HG02759 (cell line): Measurements from ENCODE around the gene TNNI2.

Experiments
- ATAC-seq: cut with Tn5 transposase; IDR thresholded peaks from one replicate; pipeline ENCODE4 v1.9.1; 2021; ENCODE audit warnings: mild to moderate bottlenecking, moderate library complexity; ENCODE audit not compliant: unreplicated experiment

TNNI2 gene

DNA sequence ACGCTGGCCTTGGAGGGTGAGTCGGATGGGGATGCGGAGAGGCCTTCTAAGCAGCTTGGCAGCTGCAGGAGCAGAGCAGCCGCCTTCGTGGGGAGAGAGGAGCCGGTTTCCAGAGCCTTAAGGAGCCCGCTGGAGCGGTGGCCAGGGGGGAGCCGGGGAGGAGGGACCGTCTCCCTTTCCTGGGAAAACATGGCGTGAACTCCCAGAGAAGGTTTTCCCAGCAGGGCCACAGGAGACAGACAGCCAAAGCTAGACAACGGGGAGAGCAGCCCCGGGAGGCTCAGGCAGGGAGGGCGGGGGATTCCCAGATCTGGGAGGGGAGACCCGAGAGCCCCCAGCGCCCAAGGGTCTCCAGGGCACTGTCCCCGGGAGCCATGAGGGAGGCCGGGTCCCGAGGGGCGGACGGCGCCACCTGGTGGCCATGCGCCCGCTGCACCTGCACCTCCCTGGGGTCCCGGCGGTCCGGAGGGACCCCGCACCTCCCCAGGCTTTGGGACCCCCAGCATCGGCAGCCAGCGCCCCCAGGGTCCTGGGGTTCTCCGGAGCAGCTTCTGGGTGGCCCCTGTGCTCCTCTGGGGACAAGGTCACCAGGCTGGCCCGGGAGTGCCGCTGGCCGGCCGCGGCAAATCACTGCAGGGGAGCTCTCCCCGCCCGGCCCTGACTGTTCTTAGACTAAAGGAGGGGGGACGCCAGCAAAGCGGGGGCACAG lies 6.4 kb upstream of the TNNI2 start:
- ATAC-seq: no peak

DNA sequence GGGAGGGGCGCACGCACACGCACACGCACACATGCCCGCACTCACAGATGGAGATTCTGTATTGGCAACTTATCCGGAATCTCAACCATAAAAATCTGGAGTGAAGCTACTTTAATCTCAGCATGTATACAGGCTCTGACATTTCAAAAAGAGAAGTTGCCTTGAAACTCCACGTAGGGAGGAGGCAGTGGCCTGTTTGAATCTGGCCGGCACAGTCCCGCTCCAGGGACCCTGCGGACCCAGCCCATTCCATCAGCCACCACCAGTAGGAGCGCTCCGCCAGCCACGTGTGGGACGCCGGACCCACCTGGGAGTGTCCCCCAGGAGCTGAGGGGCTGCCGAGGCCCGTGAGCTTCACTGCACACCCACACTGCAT lies 5.9 kb upstream of the TNNI2 start:
- ATAC-seq: no peak

DNA sequence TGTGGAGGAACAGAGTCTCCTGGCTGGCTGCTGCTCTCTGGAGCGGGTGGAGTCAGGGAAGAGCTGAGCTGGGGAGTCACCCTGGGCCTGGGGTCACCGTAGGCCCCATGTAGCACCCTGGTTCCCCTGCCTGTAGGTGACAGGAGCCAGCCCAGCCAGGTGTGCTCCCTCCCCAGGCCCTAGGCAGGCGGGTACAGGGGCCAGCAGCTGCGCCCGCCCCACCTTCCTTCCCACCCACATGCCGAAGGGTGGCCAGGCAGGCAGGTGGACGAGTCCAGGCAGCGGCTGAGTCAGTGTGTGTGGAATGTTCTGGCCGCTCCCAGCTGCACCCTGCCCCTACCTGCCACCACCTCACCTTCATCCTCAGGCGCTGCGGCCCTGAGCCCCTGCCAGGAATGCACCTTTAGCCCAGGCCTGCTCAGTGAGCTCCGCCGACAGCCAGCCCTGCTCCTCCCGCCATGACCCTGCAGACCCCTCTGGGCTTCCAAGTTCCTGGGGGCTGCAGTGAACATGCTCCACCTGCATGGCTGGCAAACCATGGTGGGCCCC lies 4.6 kb upstream of the TNNI2 start:
- ATAC-seq: no peak

DNA sequence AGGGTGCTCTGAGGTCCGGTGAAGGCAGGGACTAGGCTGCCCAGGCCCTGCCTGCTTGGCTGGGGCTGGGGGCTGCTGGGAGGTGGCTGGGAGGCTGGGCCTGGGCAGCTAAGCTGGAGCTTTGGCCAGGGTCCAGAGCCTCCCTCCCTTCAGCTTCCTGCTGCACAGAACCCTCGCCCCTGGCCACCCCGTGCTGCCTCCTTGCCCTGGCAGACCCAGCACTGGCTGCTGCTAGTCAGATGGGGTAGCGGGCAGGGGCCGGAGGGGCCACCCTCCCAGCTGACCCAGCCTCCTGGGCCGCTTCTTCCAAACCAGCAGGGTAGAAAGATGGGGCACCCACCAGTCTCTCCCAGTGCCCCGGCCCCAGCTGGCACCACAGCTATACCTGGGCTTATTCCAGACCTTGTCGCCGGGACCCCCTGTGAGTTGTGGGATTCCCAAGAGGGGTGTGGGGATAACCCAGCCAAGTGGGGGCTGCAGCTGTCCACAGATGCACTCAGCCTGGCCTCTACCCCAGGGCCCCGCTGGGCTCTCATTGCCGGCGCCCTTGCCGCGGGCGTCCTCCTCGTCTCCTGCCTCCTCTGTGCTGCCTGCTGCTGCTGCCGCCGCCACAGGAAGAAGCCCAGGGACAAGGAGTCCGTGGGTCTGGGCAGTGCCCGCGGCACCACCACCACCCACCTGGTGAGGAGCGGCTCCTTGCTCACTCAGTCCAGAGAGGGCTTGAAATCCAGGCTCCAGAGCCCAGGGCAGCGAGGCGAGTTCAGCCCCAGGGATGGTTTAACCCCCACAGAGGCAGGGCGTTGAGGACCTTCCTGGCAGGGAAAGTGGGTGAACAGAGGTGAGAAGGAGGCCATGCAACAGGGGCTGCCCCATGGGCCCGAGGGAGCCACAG lies 3.8 kb upstream of the TNNI2 start, which contains the start of gene SYT8:
SYT8 (plus strand) TSS at position 212 of the 892 bp plus-strand sequence; CDS start at position 328, 116 bp downstream.
- ATAC-seq: no peak

DNA sequence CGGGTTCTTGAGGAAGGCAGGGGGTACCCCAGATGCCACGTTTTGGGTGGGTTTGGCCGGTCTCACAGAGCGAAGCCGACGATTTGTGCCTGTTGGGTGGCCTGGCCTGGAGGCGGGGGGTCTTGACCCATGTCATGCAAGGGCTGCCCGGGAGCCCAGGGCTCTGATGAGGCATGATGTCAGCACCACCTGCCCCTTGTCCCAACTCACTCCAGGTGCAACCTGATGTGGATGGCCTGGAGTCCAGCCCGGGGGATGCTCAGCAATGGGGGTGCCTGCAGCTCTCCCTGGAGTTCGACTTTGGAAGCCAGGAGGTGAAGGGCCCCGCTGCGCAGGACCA lies 3.1 kb upstream of the TNNI2 start:
- ATAC-seq: no peak

DNA sequence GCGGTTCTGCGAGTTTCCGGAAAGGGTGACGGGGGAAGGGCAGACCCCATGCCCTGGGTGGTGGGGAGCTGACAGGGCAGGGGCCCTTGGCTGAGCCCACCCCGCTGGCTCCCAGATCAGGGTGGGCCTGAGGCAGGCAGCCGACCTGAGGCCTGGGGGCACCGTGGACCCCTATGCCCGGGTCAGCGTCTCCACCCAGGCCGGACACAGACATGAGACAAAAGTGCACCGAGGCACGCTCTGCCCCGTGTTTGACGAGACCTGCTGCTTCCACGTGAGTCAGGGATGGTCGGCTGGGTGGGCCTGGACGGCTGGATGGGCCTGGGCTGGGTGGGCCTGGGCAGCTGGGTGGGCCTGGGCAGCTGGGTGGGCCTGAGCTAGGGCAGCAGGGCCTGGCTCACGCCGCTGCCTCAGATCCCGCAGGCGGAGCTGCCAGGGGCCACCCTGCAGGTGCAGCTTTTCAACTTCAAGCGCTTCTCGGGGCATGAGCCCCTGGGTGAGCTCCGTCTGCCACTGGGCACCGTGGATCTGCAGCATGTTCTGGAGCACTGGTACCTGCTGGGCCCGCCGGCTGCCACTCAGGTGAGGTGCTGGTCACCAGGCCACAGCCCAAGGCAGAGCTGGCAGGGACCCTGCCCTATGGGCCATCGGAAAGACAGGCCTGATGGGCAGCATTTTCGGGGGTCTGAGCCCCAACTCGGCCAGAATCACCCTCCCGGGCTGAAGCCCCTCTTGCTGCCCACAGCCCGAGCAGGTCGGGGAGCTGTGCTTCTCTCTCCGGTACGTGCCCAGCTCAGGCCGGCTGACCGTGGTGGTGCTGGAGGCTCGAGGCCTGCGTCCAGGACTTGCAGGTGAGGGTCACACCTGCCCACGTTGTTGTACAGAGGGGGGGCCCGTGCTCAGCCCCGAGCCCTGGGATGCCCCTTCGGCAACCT lies 2.5 kb upstream of the TNNI2 start:
- ATAC-seq: no peak

DNA sequence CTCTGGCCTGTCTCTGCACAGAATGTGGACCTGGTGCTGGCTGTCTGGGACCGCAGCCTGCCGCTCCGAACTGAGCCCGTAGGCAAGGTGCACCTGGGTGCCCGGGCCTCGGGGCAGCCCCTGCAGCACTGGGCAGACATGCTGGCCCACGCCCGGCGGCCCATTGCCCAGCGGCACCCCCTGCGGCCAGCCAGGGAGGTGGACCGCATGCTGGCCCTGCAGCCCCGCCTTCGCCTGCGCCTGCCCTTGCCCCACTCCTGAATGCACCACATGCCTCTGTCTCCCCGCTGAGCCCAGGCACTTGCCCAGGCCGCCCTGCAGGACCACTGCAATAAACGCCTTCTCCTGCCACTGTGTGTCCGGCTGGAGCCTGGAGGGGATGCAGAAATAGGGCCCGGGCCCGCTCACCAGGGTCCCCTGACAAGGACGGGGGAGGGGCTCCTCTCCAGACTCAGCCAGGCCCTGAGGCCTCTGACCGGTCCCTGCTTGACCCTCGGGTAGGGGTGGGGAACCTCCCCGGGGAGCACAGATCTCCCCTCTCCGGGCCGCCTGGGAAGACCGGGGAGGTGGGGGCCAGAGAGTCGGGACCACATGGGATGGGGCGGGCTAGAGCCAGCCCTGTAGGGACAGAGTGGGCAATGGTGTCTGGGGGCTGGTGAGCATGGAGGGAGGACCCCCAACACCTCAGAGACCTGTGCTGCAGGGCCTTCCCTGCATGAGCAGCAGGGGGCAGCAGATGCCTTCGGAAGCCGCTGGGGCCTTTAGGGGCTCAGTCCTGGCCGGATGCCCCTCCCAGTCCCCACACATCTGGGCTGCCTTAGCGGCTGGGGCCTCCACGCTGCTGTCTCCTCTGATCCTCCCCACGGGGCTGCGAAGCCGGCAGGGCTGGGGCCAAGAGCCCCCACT lies 1.4 kb upstream of the TNNI2 start:
- peak; percentile 57 for ATAC-seq

DNA sequence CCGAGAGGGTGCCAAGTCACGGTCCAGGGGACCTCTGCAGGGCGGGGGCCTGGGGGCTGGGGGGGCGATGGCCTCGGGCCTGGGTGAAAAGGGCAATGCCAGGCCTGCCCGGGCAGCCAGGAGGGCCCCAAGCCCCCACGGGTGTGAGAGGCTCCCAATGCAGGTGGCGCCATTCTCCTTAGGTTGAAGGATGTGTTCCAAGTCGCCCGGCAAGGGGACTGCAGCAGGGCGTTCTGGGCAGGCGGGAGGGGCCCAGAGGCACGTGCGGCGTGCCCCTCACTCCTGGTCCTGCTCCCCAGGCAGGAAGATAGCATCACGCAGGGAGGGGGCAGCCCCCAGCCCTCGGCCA lies 730 bp upstream of the TNNI2 start:
- ATAC-seq: peak; percentile 16

DNA sequence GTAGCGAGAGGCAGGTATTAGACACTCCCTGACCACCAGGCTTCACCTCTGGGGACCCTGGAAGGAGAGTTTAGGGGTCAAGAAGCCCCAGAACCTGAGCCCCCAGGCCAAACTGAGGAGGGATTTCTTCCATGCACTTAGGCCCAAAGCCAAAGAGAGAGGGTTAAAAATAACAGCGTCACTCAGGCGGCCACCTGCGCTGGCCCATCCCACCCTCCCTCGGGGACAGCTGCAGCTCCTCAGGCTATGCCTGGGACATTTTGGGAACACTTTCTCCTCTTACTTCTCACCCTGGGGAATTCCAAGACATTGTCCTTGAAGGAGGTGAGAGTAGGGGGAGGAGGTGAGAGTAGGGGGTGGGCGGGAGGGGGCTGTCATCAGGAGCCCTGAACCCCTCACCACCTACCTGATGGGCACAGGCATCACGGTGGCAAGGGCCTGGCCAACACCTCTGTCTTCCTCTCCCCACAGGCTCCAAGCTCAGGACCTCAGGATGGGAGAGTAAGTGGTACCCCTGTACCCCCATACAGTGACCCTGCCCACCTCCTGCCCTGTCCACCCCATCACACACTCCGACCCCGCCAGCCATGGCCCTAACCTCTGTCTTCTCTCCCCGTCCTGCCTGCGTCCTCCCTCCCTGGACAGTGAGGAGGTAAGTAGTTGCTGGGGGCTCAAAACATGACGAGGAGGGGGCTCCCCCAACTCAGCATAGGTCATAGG lies 583 bp downstream of the TNNI2 start:
- ATAC-seq: no peak

DNA sequence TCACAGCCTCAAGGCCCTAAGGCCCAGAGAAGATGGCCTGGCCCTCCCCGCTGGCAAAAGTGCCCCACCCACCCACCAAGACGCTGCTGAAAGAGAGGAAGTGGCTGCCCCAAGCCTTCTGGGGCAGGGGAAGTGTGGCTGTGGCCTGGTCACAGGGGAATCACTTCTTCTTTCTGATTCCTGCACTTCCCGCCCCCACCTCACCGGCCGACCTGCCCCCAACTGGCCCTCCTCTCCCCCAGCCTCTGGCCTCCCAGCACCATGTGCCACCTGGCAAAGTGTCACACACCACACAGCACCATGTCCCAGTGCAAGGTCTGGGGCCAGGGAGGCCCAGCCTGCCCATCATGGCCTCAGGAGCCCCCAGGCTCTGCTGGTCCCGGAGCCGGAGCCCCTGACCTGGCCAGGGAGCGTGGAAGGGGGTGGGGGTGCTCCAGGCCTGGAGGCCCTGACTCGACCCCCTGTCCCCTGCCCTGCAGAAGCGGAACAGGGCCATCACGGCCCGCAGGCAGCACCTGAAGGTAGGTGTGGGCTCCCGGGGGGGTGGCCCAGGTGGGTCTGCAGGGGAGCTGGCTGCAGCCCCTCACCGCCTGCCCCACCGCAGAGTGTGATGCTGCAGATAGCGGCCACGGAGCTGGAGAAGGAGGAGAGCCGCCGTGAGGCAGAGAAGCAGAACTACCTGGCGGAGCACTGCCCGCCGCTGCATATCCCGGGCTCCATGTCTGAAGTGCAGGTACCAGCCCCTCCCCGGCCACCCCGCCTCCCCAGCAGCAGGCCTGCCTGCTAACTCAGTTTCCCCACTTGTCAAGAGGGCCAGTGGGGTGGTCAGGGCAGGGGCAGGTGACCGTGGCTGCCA lies 1.4 kb downstream of the TNNI2 start:
- ATAC-seq: peak; percentile 50

DNA sequence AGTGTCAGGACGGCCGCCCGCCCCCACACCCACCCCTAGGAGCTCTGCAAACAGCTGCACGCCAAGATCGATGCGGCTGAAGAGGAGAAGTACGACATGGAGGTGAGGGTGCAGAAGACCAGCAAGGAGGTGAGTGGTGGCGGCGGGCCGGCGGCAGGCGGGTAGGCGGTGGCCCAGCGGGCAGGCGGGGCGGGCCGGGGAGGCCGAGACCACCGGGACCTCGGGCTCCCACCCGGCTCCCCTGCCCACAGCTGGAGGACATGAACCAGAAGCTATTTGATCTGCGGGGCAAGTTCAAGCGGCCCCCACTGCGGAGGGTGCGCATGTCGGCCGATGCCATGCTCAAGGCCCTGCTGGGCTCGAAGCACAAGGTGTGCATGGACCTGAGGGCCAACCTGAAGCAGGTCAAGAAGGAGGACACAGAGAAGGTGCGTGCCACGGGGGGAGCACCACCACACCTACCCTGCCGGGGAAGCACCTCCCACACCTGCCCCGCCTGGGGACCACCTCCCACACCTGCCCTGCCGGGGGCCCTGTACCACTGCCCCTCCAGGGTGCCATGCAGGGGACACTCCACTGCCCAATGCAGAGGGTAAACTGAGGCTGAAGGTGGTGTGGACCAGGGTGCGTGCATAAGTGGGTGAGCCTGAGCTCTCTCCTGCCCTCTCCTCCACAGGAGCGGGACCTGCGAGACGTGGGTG lies 2.1 kb downstream of the TNNI2 start:
- ATAC-seq: no peak

DNA sequence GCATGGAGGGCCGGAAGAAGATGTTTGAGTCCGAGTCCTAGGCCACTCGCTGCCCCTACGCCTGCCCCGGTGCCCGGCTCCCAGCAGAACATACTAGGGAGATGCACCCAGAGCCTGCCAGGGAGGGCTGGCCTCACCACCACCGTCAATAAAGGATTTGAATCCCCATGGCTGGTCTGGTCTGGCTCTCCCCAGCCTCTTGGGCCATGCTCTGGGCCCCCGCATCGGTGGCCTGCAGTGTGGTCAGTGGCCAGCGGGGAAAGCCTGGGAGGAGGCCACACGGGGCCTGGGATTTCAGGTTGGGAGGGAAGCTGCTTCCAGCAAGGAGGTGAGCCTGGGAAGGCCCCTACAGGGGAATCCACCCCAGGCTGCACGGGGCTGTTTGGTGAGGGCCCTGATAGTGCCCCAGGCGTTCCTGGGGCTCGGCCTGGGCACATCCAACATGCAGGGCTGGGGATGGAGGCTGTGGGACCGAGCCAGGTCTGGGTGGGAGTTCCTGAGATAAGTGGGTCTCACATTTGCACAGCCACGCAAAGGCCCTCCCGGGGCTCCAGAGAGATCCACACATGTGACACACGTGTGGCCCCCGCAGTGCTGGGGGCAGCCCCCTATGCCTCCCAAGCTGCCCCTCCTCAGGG lies 2.8 kb downstream of the TNNI2 start:
- ATAC-seq: no peak

DNA sequence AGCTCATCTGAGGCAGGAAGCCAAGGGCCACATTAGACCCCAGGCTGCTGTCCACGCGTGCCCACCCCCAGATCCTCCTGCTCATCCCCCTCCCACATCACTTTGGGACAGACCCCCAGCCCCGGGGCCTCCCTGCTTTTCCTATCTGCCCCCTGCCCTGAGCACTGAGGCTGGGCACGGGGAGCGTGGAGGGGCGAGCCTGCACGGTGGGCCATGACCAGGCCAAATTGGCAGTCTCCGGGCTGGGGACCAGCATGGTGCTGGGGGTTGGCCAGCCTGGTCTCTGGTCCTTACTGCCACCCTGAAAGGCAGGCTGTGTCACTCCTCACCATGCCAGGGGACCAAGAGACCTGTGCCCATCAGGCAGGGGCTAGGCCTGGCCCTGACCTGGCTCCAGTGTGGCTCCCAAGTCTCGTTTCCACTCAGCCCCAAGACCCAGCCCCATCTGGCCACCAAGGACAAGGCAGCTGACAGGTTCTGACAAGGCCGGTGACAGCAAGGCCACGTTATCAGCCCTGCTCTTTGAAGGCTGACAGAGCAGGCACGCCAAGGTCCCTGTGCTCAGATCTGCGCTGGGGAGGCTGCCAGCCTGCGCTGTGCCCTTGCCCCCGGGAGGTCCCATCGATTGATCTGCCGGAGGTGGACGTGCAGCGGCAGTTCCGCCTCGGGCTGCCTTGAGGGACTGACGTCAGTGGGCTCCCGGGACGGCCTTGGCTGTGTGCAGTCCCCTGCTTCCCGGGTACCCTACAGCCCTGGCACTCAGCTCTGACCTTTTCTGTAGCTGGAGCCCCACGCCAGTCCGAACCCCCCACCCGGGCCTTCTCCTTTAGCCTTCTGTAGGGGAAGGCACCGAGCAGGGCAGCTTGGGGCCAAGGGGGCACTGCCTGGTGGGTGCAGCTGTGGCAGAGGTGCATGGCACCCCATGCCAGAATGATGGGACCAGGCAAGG lies 3.6 kb downstream of the TNNI2 start:
- no peak for ATAC-seq

DNA sequence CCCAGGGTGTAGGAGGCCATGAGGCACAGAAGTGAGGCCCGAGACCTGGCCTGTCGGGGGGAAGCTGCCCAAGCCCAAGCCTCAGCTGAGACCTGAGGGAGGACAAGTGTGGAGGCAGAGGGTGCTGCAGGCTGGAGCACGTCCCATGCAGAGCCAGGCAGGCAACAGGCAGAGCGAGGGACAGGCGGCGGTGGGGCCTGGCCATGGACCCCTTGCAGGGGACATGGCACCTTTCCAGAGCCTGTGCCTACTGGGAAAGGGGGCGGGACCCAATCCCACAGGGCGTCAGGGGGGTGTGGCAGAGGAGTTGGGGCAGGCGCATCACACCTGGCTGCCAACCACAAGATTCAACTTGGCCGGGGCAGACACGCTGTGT lies 4.3 kb downstream of the TNNI2 start:
- no peak for ATAC-seq

DNA sequence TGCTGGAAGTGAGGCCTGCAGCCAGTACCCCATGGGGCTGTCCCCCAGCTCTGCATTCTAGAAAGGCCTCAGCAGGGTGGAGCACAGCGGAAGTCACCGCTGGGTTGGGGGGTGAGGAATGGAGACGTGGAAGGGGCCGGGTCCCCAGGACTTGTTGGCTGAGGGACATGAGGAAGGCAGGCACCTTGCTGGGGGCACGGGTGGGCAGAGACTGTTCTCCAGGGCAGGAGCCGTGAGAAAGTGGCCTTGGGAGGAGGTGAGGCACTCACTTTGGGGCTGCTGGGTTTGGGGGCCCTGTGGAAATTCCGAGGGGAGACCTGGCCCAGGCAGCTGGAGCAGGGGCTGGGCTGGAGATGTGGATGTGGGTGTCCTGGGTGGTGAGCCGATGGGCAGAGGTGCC lies 5.0 kb downstream of the TNNI2 start:
- ATAC-seq: no peak
